Smooth muscle cell (in vitro differentiated cells): ENCODE measurements around the gene SLC35G1. TPM values are rescaled to one million over a fixed set of nuclear protein-coding genes. Genes with fewer than 3 reads are reported as not detected.

ENCODE experiments used
- DNase-seq: peaks from one replicate; lab custom pipeline; 2025; ENCODE audit not compliant: unreplicated experiment; lab: John Stamatoyannopoulos, UW
- H2AFZ ChIP-seq: fragments of 200-600 bp; sonication (generic); 2 replicates; pipeline ENCODE4 v1.6.0; 2016; ENCODE audit warnings: antibody characterized with exemption, low read depth, mild to moderate bottlenecking
- H3F3A ChIP-seq: fragments of 200-600 bp; sonication (generic); 2 replicates; pipeline ENCODE4 v1.6.0; 2017; ENCODE audit warnings: antibody characterized with exemption, low read depth
- H3K27ac ChIP-seq: fragments of 200-600 bp; sonication (generic); 2 replicates; pipeline ENCODE4 v1.5.1; 2016; ENCODE audit warnings: low read depth, mild to moderate bottlenecking
- H3K27me3 ChIP-seq: fragments of 200-600 bp; sonication (generic); 2 replicates; pipeline ENCODE4 v1.6.1; 2016; ENCODE audit warnings: low read depth, mild to moderate bottlenecking
- H3K36me3 ChIP-seq: fragments of 200-600 bp; sonication (generic); 2 replicates; pipeline ENCODE4 v1.5.1; 2016; ENCODE audit warnings: low read depth
- H3K4me1 ChIP-seq: fragments of 200-600 bp; sonication (generic); 2 replicates; pipeline ENCODE4 v1.5.1; 2016; ENCODE audit warnings: low read depth
- H3K4me2 ChIP-seq: fragments of 200-600 bp; sonication (generic); 2 replicates; pipeline ENCODE4 v1.6.0; 2016; ENCODE audit warnings: mild to moderate bottlenecking
- H3K4me3 ChIP-seq: fragments of 200-600 bp; sonication (generic); 2 replicates; pipeline ENCODE4 v1.5.1; 2016; ENCODE audit warnings: mild to moderate bottlenecking
- H3K79me2 ChIP-seq: fragments of 200-600 bp; sonication (generic); 2 replicates; pipeline ENCODE4 v1.6.0; 2016; ENCODE audit warnings: low read depth, mild to moderate bottlenecking
- H3K9ac ChIP-seq: fragments of 200-600 bp; sonication (generic); 2 replicates; pipeline ENCODE4 v1.6.0; 2016; ENCODE audit warnings: low read depth
- H3K9me3 ChIP-seq: fragments of 200-600 bp; sonication (generic); replicated peaks from 2 replicates; pipeline ENCODE4 v1.5.1; 2016; ENCODE audit warnings: low read depth
- H4K20me1 ChIP-seq: fragments of 200-600 bp; sonication (generic); 2 replicates; pipeline ENCODE4 v1.6.0; 2016; ENCODE audit warnings: low read depth
- CTCF ChIP-seq: fragments of 200-600 bp; sonication (generic); IDR thresholded peaks from 2 replicates; pipeline ENCODE4 v1.5.1; 2017; ENCODE audit warnings: borderline replicate concordance, mild to moderate bottlenecking, antibody characterized with exemption; ENCODE audit not compliant: insufficient read depth, poor library complexity, severe bottlenecking
- WGBS: methylation state at CpG from one replicate; pipeline ENCODE4 v1.1.7; 2016; ENCODE audit warnings: low lambda C conversion rate; 5-methylcytosine and 5-hydroxymethylcytosine counted together
- polyA plus RNA-seq: library from polyadenylated mRNA; unstranded; fragments of >200 nt; fragmentation: Nextera tagmentation; extraction: Ambion mirVana; gene quantifications from 2 replicates; pipeline ENCODE4 v1.2.1, GENCODE V29; 2016
- total RNA-seq: library from RNA; depleted of rRNA; stranded (reverse); fragments of >200 nt; gene quantifications from 2 replicates; pipeline ENCODE4 v1.2.3, GENCODE V29; 2014

The SLC35G1 gene
- total and polyA plus RNA-seq, 2 experiments from 2014 or later = 3.4 to 6.4 TPM

GRCh38 chr10:93861825-93862224, 32.0 kb upstream of the SLC35G1 start:
- no peaks in the 10 kb centered on the region for H3K4me1 ChIP-seq
- no peak for TF ChIP-seq CTCF
- H2AFZ ChIP-seq = no peak overlapping the region
- H3K27ac ChIP-seq = no peak overlapping the region
- H3K4me2 ChIP-seq = no peak overlapping the region
- H3K4me3 ChIP-seq = no peak overlapping the region
- H4K20me1 ChIP-seq = no peaks in the 10 kb centered on the region
- no peaks in the 10 kb centered on the region for H3K27me3 ChIP-seq
- WGBS = 94% methylated on average over 2 of the region's 2 CpGs
- no peaks in the 10 kb centered on the region for H3F3A ChIP-seq
- H3K36me3 ChIP-seq = no peaks in the 10 kb centered on the region
- no peak overlapping the region for H3K9ac ChIP-seq
- no peak for DNase-seq
- H3K79me2 ChIP-seq = no peaks in the 10 kb centered on the region
- H3K9me3 ChIP-seq = no peaks in the 10 kb centered on the region

GRCh38 chr10:93865794-93866425, 27.9 kb upstream of the SLC35G1 start:
- no peaks in the 10 kb centered on the region for H3F3A ChIP-seq
- no peak for TF ChIP-seq CTCF
- H3K9ac ChIP-seq = no peak overlapping the region
- H3K9me3 ChIP-seq = no peaks in the 10 kb centered on the region
- H3K4me1 ChIP-seq = no peaks in the 10 kb centered on the region
- H3K79me2 ChIP-seq = no peaks in the 10 kb centered on the region
- no peak overlapping the region for H2AFZ ChIP-seq
- H3K36me3 ChIP-seq = no peaks in the 10 kb centered on the region
- H3K4me3 ChIP-seq = no peak overlapping the region
- H3K27me3 ChIP-seq = no peaks in the 10 kb centered on the region
- H3K27ac ChIP-seq = no peak overlapping the region
- WGBS = 98% methylated on average over 6 of the region's 6 CpGs
- no peaks in the 10 kb centered on the region for H4K20me1 ChIP-seq
- DNase-seq = no peak
- H3K4me2 ChIP-seq = no peak overlapping the region

- Histone ChIP-seq H3K27me3 (no peaks in the 10 kb centered on the region), H4K20me1 (no peaks in the 10 kb centered on the region), H3K27ac (no peak overlapping the region), H3K4me2 (no peak overlapping the region), H3K4me1 (no peaks in the 10 kb centered on the region), H3K9ac (no peak overlapping the region), H2AFZ (no peak overlapping the region), H3K36me3 (no peaks in the 10 kb centered on the region), H3F3A (no peaks in the 10 kb centered on the region), H3K4me3 (no peak overlapping the region), H3K79me2 (no peaks in the 10 kb centered on the region), H3K9me3 (no peaks in the 10 kb centered on the region)
- WGBS = 62% methylated on average over 1 of the region's 1 CpG
- no peak for TF ChIP-seq CTCF
- no peak for DNase-seq
Measured at GRCh38 chr10:93867525-93867924, 26.3 kb upstream of the SLC35G1 start.

DNA sequence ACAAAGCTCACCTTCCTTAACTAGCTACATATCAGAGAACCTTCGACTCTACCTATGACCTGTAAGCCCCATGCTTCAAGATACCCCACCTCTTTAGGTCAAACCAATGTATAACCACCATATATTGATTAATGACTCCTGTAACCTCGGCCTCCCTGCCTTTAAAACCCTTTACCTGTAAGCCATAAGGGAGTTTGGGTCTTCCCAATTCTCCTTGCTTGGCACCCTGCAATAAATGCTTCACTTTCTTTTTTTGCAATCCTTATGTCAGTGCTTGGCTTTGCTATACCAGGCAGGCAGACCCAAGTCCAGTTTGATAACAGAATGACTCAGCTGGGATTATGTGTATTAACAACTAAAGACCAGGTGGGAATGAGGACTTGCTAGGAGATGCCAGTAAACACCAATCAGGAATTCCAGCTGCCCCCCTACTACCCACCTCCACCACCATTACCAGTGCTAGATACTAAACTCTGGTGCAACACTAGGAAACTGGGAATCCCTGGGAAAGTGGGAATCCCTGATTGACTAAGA, 22.0 kb upstream of the SLC35G1 start:
- Histone ChIP-seq H2AFZ (no peak overlapping the region), H4K20me1 (no peaks in the 10 kb centered on the region), H3K9me3 (no peaks in the 10 kb centered on the region), H3K4me2 (no peak overlapping the region), H3K4me3 (no peak overlapping the region), H3K27ac (no peak overlapping the region), H3K4me1 (peaks cover 22% of the 10 kb centered on the region), H3K9ac (no peak overlapping the region), H3F3A (no peaks in the 10 kb centered on the region), H3K79me2 (no peaks in the 10 kb centered on the region), H3K36me3 (no peaks in the 10 kb centered on the region), H3K27me3 (no peaks in the 10 kb centered on the region)
- no peak for DNase-seq
- no peak for TF ChIP-seq CTCF
- WGBS = 94% methylated on average over 2 of the region's 2 CpGs
